ENCODE results near the gene GAA. TPM values are rescaled to one million over a fixed set of nuclear protein-coding genes. Genes with fewer than 3 reads are reported as not detected.

GAA gene
- total and polyA plus RNA-seq, 2 of the 4 experiments (the other 2 are of a cell fraction) = 2.2 to 14.8 TPM

DNA sequence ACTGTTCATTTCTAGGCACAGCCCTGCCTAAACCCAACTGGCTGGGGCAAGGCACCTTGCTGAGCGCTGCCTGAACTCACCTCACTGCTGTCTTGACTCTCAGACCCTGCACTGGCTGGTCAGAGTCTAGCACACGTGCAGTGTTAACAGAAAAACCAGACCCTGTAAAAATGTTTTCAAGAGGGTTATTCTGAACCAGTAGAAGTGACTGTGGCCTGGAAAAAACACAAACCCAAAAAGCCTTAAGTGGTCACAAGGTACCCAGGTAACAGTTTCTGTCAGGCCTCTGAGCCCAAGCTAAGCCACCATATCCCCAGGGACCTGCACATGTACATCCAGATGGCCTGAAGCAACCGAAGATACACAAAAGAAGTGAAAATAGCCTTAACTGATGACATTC lies 51.6 kb downstream of the GAA start:
- H3K9me3 ChIP-seq (ENCODE audit: control insufficient read depth, insufficient read depth, low read length) = peaks cover 2% of the 10 kb centered on the region; the same call in 1 of the 2 replicates
- ATAC-seq (ENCODE audit: low read depth) (no peak), DNase-seq (no peak)
- no peak overlapping the region for H3K23ac ChIP-seq (ENCODE audit: low read depth, low read length)
- TF ChIP-seq NFE2L2 (IDR thresholded peaks at IDR 0.05; ENCODE audit: low read depth, low read length) = no peak
- H3K36me3 ChIP-seq (ENCODE audit: control insufficient read depth, insufficient read depth, low read length) = no peaks in the 10 kb centered on the region
- no peaks in the 10 kb centered on the region for H3K27me3 ChIP-seq (ENCODE audit: control insufficient read depth, insufficient read depth, low read length)
- H3K14ac ChIP-seq (replicated peaks; ENCODE audit: low read depth, low read length) = no peak overlapping the region
- H3K79me1 ChIP-seq (ENCODE audit: low read depth in 1 of 2, low read length in 2 of 2) = peaks cover 9 to 35% of the 10 kb centered on the region in 2 experiments; a peak in 3 of 4 replicates
- POLR2A ChIA-PET (ENCODE audit: unreplicated experiment) = no interaction called here
- no peak overlapping the region for H3K4me3 ChIP-seq (ENCODE audit: insufficient read depth, low read depth, low read length)
- H2BK120ac ChIP-seq (ENCODE audit: low read depth, low read length) = no peak overlapping the region
- no peak overlapping the region for H3K27ac ChIP-seq (ENCODE audit: insufficient read depth, low read length)
- no TSS peak for BruUV-seq (replicated peaks)
- H4K20me1 ChIP-seq (ENCODE audit: insufficient read depth, low read length) = no peaks in the 10 kb centered on the region
- CTCF ChIA-PET = no interaction called here
- H4K91ac ChIP-seq (ENCODE audit: insufficient read depth, low read depth, low read length) = no peak overlapping the region
- H2AFZ ChIP-seq (replicated peaks; ENCODE audit: low read length, poor library complexity) = no peak overlapping the region
- no peak overlapping the region for H3K56ac ChIP-seq (ENCODE audit: extremely low read depth, insufficient read depth, low read length)
- H2AK9ac ChIP-seq (replicated peaks; ENCODE audit: low read depth, low read length, poor library complexity) = no peak overlapping the region
- H3K18ac ChIP-seq (ENCODE audit: low read depth, low read length) = no peak overlapping the region
- no peak overlapping the region for H3K9ac ChIP-seq (ENCODE audit: low read depth, low read length)
- no peaks in the 10 kb centered on the region; the same call in 1 of the 2 replicates for H3K9me1 ChIP-seq (ENCODE audit: insufficient read depth, low read length)
- dilution Hi-C loops (cut with HindIII; ENCODE audit: low sequenced_read_pairs, unreplicated experiment) = no loop called here
- in situ Hi-C loops (cut with MboI; ENCODE audit: low sequenced_read_pairs) = no loop called here
- no peak overlapping the region for H3K4ac ChIP-seq (ENCODE audit: low read depth, low read length)
- no peak overlapping the region for H2AK5ac ChIP-seq (ENCODE audit: low read depth, low read length)
- no peak overlapping the region for H4K5ac ChIP-seq (ENCODE audit: low read depth, low read length)
- no peak overlapping the region for H4K8ac ChIP-seq (ENCODE audit: low read depth in 2 of 2, low read length in 2 of 2)
- intact Hi-C loops (cut with micrococcal nuclease) = no loop called here
- H2BK5ac ChIP-seq (ENCODE audit: low read depth, low read length, poor library complexity, severe bottlenecking) = no peak overlapping the region
- 100% methylated on average over 1 of the region's 3 CpGs; no CpG with 5 or more reads in 1 of the 2 experiments for WGBS, 2 experiments (ENCODE audit: extremely low coverage in 2 of 2, insufficient read length in 1 of 2)
- H3K4me1 ChIP-seq (ENCODE audit: control insufficient read depth, insufficient read depth, low read length) = peaks cover 10% of the 10 kb centered on the region
- no peak overlapping the region for H2BK20ac ChIP-seq (ENCODE audit: low read depth, low read length)
- no peak overlapping the region for H2BK15ac ChIP-seq (ENCODE audit: low read depth, low read length)
- no peak overlapping the region for H3K4me2 ChIP-seq (ENCODE audit: low read depth, low read length)
